ENCODE results near the gene SLC38A2.

GRCh38 chr12:46384451-46385309, 12.1 kb upstream of the SLC38A2 start:
- TF ChIP-seq CTCF (IDR thresholded peaks at IDR 0.05) (no peak), POLR2A (IDR thresholded peaks at IDR 0.05) (no peak)

Data from esophagus squamous epithelium (tissue), 4 donors.